Measurements from ENCODE around the gene CASTOR2.
"Not testable (repeated sequence)": the region's sequence is repeated elsewhere in the genome, so short reads cannot be mapped to it uniquely, and the experiment has no call there.

DNA sequence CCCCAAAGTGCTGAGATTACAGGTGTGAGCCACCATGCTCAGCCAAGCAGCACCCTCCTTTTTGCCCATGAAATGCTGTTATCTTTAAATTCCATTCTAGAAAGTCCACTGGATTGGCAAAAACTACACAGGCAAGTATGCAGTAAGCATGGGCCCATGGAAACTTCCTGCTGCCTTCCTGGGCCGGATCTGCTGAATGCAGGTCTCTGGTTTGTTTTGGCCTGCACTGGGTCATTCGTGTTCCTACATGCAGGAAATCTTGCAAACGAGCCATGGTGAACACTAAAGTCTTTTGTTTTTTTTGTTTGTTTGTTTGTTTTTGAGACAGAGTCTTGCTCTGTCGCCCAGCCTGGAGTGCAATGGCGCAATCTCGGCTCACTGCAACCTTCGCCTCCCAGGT, 7.9 kb downstream of the CASTOR2 start:
- TF ChIP-seq, protein P1, sequence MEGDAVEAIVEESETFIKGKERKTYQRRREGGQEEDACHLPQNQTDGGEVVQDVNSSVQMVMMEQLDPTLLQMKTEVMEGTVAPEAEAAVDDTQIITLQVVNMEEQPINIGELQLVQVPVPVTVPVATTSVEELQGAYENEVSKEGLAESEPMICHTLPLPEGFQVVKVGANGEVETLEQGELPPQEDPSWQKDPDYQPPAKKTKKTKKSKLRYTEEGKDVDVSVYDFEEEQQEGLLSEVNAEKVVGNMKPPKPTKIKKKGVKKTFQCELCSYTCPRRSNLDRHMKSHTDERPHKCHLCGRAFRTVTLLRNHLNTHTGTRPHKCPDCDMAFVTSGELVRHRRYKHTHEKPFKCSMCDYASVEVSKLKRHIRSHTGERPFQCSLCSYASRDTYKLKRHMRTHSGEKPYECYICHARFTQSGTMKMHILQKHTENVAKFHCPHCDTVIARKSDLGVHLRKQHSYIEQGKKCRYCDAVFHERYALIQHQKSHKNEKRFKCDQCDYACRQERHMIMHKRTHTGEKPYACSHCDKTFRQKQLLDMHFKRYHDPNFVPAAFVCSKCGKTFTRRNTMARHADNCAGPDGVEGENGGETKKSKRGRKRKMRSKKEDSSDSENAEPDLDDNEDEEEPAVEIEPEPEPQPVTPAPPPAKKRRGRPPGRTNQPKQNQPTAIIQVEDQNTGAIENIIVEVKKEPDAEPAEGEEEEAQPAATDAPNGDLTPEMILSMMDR (IDR thresholded peaks at IDR 0.05): not testable (repeated sequence)
- not testable (repeated sequence) for TF ChIP-seq POLR2A (IDR thresholded peaks at IDR 0.05)

All from adrenal gland (tissue), 5 donors.